HepG2 (cell line): ENCODE results near the gene KRT36. TPM values are rescaled to one million over a fixed set of nuclear protein-coding genes. Genes with fewer than 3 reads are reported as not detected.

Source experiments
- ATAC-seq: fragments of 200-7000 bp; cut with Tn5 transposase; 3 replicates; pipeline ENCODE4 v1.9.1; 2020; ENCODE audit warnings: mild to moderate bottlenecking, moderate library complexity
- BruUV-seq: library from RNA; stranded (reverse); fragments of 400-500 nt; replicated peaks from 2 replicates; lab custom pipeline; 2021; lab: Mats Ljungman, UMichigan
- CTCF ChIA-PET: fragments of 300-600 bp; formaldehyde crosslinking; extraction: SDS; loops from one replicate; lab custom pipeline; 2021; ENCODE audit warnings: low total read pairs, inconsistent platforms, low intra/inter-chr PET ratio; lab: Yijun Ruan, JAX
- POLR2A ChIA-PET: fragments of 350-600 bp; sonication (Branson Sonifier 250); formaldehyde crosslinking; loops from one replicate; lab custom pipeline; 2020; ENCODE audit warnings: antibody characterized with exemption, inconsistent platforms; lab: Yijun Ruan, JAX
- DNase-seq: peaks from one replicate; pipeline ENCODE4 v3.0.0-alpha.2; 2015; ENCODE audit warnings: low spot score
- FAIRE-seq: peaks from 3 replicates; lab custom pipeline; 2011; peaks lifted over from hg19 to GRCh38; lab: Jason Lieb, UNC
- H2AFZ ChIP-seq: one replicate; pipeline ENCODE4 v1.6.1; 2011; ENCODE audit warnings: low read length, inconsistent platforms
- H3K27ac ChIP-seq: fragments of 300-600 bp; 3 replicates; pipeline ENCODE4 v1.8.0; 2011; ENCODE audit warnings: mixed run types, mild to moderate bottlenecking, mixed read lengths, low read length, inconsistent platforms; ENCODE audit not compliant: insufficient read depth; ENCODE audit errors: extremely low read length
- H3K27me3 ChIP-seq, 2 experiments: fragments of 200-600 bp in 1 of 2; 2 replicates in 1 of 2; 3 replicates in 1 of 2; pipeline versions ENCODE4 v1.6.0 to v1.8.0; 2011; ENCODE audit warnings: low read length in 2 of 2, mild to moderate bottlenecking in 2 of 2, moderate library complexity in 2 of 2, inconsistent platforms in 1 of 2; ENCODE audit not compliant: insufficient read depth in 2 of 2, control insufficient read depth in 1 of 2
- H3K36me3 ChIP-seq, 2 experiments: fragments of 200-600 bp in 1 of 2; replicated peaks in 1 of 2; 2 replicates in 1 of 2; 3 replicates in 1 of 2; pipeline versions ENCODE4 v1.5.1 to v1.8.0; 2011; ENCODE audit warnings: low read length in 2 of 2, inconsistent platforms in 1 of 2; ENCODE audit not compliant: insufficient read depth in 2 of 2, control insufficient read depth in 1 of 2
- H3K4me1 ChIP-seq: 2 replicates; pipeline ENCODE4 v1.5.1; 2012; ENCODE audit warnings: low read length, inconsistent platforms; ENCODE audit not compliant: insufficient read depth
- H3K4me2 ChIP-seq: 2 replicates; pipeline ENCODE4 v1.6.0; 2011; ENCODE audit warnings: low read depth, low read length, inconsistent platforms
- H3K4me3 ChIP-seq, 3 experiments: fragments of 200-600 bp in 1 of 3; sonication (generic), shearing (Covaris generic) in 1 of 3; replicated peaks in 1 of 3; 2 replicates each; pipeline ENCODE4 v1.5.1; 2011 to 2016; ENCODE audit warnings: low read length in 3 of 3, inconsistent platforms in 2 of 3, low read depth in 2 of 3, mild to moderate bottlenecking in 2 of 3, control low read depth in 1 of 3, mixed read lengths in 1 of 3; ENCODE audit not compliant: insufficient read depth in 1 of 3
- H3K79me2 ChIP-seq: one replicate; pipeline ENCODE4 v1.6.1; 2011; ENCODE audit warnings: low read length, inconsistent platforms; ENCODE audit not compliant: insufficient read depth
- H3K9ac ChIP-seq: 2 replicates; pipeline ENCODE4 v1.6.0; 2011; ENCODE audit warnings: mild to moderate bottlenecking, low read depth, low read length, inconsistent platforms; ENCODE audit not compliant: insufficient read depth
- H3K9me3 ChIP-seq: 2 replicates; pipeline ENCODE4 v1.5.1; 2012; ENCODE audit warnings: mild to moderate bottlenecking, low read length
- H4K20me1 ChIP-seq: 2 replicates; pipeline ENCODE4 v1.6.0; 2011; ENCODE audit warnings: inconsistent platforms, mild to moderate bottlenecking, low read length, moderate library complexity; ENCODE audit not compliant: insufficient read depth
- ERF ChIP-seq: IDR thresholded peaks from 2 replicates; pipeline ENCODE4 v1.6.1; 2018; ENCODE audit warnings: missing biosample characterization, missing genetic modification reagents
- GFI1 ChIP-seq: sonication (generic); formaldehyde crosslinking; IDR thresholded peaks from 2 replicates; pipeline ENCODE4 v1.5.0; 2020; ENCODE audit warnings: missing genetic modification reagents, mild to moderate bottlenecking, borderline replicate concordance
- MIXL1 ChIP-seq: IDR thresholded peaks from 2 replicates; pipeline ENCODE4 v1.6.1; 2016
- NKX3-1 ChIP-seq: sonication (generic); formaldehyde crosslinking; IDR thresholded peaks from 2 replicates; pipeline ENCODE4 v1.5.0; 2020; ENCODE audit warnings: missing genetic modification reagents
- ONECUT2 ChIP-seq: sonication (generic); formaldehyde crosslinking; IDR thresholded peaks from 2 replicates; pipeline ENCODE4 v1.4.0; 2020; ENCODE audit warnings: missing genetic modification reagents
- RORA ChIP-seq: sonication (generic); formaldehyde crosslinking; IDR thresholded peaks from 2 replicates; pipeline ENCODE4 v1.5.0; 2020; ENCODE audit warnings: mild to moderate bottlenecking, missing genetic modification reagents, moderate library complexity
- TBX3 ChIP-seq: fragments of 450-650 bp; IDR thresholded peaks from 2 replicates; pipeline ENCODE4 v1.6.1; 2017; ENCODE audit warnings: antibody characterized with exemption, mild to moderate bottlenecking, inconsistent platforms, borderline replicate concordance
- TSC22D2 ChIP-seq: sonication (generic); formaldehyde crosslinking; IDR thresholded peaks from 2 replicates; pipeline ENCODE4 v1.5.1; 2020; ENCODE audit warnings: missing genetic modification reagents, mild to moderate bottlenecking, borderline replicate concordance
- ZNF343 ChIP-seq: sonication (generic); formaldehyde crosslinking; IDR thresholded peaks from 2 replicates; pipeline ENCODE4 v1.4.0; 2020; ENCODE audit warnings: mild to moderate bottlenecking, missing genetic modification reagents
- ZNF879 ChIP-seq: sonication (generic); formaldehyde crosslinking; IDR thresholded peaks from 2 replicates; pipeline ENCODE4 v1.8.1; 2023; ENCODE audit warnings: missing genetic modification reagents
- ZSCAN9 ChIP-seq: IDR thresholded peaks from 2 replicates; pipeline ENCODE4 v1.6.1; 2016; ENCODE audit warnings: borderline replicate concordance
- WGBS: methylation state at CpG from one replicate; pipeline ENCODE4 v1.1.6; 2017; ENCODE audit warnings: low lambda C conversion rate; 5-methylcytosine and 5-hydroxymethylcytosine counted together
- in situ Hi-C: cut with HindIII; loops from 2 replicates; pipeline ENCODE4 v1.10.0; 2017; ENCODE audit warnings: low pct_unique_long_range_greater_than_20kb; ENCODE audit not compliant: extremely low pct_ligation_motif_present
- intact Hi-C: fragments of 100-400 bp; cut with micrococcal nuclease; formaldehyde crosslinking; loops from one replicate; pipeline ENCODE4 v1.10.0; 2022; ENCODE audit not compliant: unreplicated experiment
- polyA plus RNA-seq, 8 experiments: library from polyadenylated mRNA; depleted of rRNA in 3 of 8; stranded (reverse) in 7 of 8; unstranded in 1 of 8; fragments of >200 nt; fragmentation: Illumina TruSeq in 4 of 8; extraction: Trizol in 4 of 8; gene quantifications; 2 replicates each; pipeline versions ENCODE4 v1.2.1 to v1.2.3, GENCODE V29; 2011 to 2016; ENCODE audit warnings: low read depth in 4 of 8, missing spikeins in 1 of 8, mixed read lengths in 1 of 8; ENCODE audit not compliant: insufficient read depth in 1 of 8
- total RNA-seq, 5 experiments: library from RNA; depleted of rRNA; stranded (reverse); fragments of >200 nt; fragmentation: Illumina TruSeq; extraction: Trizol; gene quantifications; 2 replicates each; pipeline ENCODE4 v1.2.3, GENCODE V29; 2016; ENCODE audit warnings: low read depth in 1 of 5

Gene KRT36
- total and polyA plus RNA-seq, 2 of the 13 experiments (the other 11 are each of a cell fraction or from before 2014, with no cell fraction given): not detected

- H3K79me2 ChIP-seq: no peaks in the 10 kb centered on the region
- H4K20me1 ChIP-seq: no peaks in the 10 kb centered on the region
- H3K9ac ChIP-seq: no peak overlapping the region
- no TSS peak for BruUV-seq
- H3K4me2 ChIP-seq: no peak overlapping the region
- WGBS: 26% methylated on average over 10 of the region's 10 CpGs
- ATAC-seq (no peak), DNase-seq (no peak), FAIRE-seq (no peak)
- no peak for TF ChIP-seq TSC22D2 (CRISPR knock-in tag)
- no peak for TF ChIP-seq ZNF343 (CRISPR knock-in tag)
- TF ChIP-seq RORA (CRISPR knock-in tag): no peak
- TF ChIP-seq ZNF879 (CRISPR knock-in tag): no peak
- TF ChIP-seq MIXL1 (CRISPR knock-in tag): no peak
- no peak for TF ChIP-seq GFI1 (CRISPR knock-in tag)
- TF ChIP-seq ERF (CRISPR knock-in tag): no peak
- no peak for TF ChIP-seq ONECUT2 (CRISPR knock-in tag)
- no peak for TF ChIP-seq TBX3
- no peak for TF ChIP-seq ZSCAN9 (CRISPR knock-in tag)
- TF ChIP-seq NKX3-1 (CRISPR knock-in tag): no peak
- in situ Hi-C loops: loop anchor here (5.0 kb wide), 1 partner anchor 57 kb away; no protein-coding TSS in a partner anchor
- H3K27me3 ChIP-seq: peaks cover 0 to 36% of the 10 kb centered on the region in 2 experiments; a peak in 4 of 5 replicates
- POLR2A ChIA-PET: no interaction called here
- CTCF ChIA-PET: no interaction called here
- no peak overlapping the region for H3K27ac ChIP-seq
- intact Hi-C loops: no loop called here
- no peaks in the 10 kb centered on the region for H3K9me3 ChIP-seq
- H2AFZ ChIP-seq: no peak overlapping the region
- H3K4me1 ChIP-seq: peaks cover 12% of the 10 kb centered on the region
- H3K4me3 ChIP-seq: no peak overlapping the region
- no peaks in the 10 kb centered on the region for H3K36me3 ChIP-seq
These were observed 585 bp upstream of the KRT36 start for GRCh38 chr17:41490000-41490990.
